Activated CD4-positive, CD25-positive, alpha-beta regulatory T cell (primary cell): ENCODE measurements around the gene SELPLG.
"Not testable (repeated sequence)": the region's sequence is repeated elsewhere in the genome, so short reads cannot be mapped to it uniquely, and the experiment has no call there.

ENCODE experiments used
- DNase-seq, 4 experiments: peaks; one replicate each; lab custom pipeline; 2025; lab: John Stamatoyannopoulos, UW

Gene SELPLG

GRCh38 chr12:108604208-108604941 is 29.3 kb downstream of the SELPLG start:
- DNase-seq: no peak

DNA sequence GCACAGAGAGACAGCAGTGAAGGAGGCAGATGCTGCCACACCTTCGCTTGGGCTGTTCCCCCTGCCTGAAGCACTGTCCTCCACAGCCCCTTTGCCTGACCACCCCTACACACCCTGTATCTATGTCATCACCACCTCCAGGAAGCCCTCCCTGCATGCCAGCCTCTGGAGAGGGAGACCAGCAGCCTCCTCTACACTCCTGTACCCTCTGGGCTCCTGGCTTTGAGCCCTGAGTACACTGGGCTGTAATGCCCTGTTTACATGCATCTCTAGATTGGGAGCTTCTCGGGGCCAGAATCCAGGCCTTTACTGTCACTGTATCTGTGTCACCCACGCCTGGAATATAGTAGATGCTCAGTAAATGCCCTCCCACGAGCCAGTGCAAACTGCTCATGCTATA is 30.0 kb downstream of the SELPLG start:
- no peak for DNase-seq

- no peak for DNase-seq
Measured at GRCh38 chr12:108602976-108603704, 30.6 kb downstream of the SELPLG start.

DNA sequence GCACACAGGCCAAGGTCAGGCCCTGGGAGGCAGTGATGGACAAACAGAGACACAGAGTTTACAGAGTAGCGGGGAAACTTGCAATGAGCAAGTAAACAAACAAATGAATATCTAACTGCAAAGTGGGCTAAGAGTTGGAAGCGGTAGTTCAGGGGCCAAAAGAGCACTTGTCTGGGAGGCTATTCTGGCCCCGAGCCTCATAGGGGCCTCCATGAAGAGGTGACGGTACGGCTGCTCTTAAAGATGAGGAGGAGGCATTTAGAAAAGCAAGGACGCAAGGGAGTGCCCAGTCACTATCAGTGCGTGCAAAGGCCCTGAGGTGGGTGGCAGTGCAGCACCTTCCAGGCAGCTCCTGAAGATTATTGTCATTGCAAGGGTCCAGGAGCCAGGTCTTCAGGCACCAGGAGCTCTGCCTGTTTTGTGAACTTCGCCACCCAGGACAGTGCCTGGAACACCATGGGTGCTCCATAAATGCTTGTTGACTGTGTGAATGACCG is 31.4 kb downstream of the SELPLG start:
- DNase-seq: no peak

- no peak for DNase-seq
Measured at GRCh38 chr12:108600702-108601007, 33.0 kb downstream of the SELPLG start.

GRCh38 chr12:108599948-108600701 is 33.6 kb downstream of the SELPLG start:
- DNase-seq: no peak

- DNase-seq: no peak
Measured at GRCh38 chr12:108599541-108599940, 34.2 kb downstream of the SELPLG start.

GRCh38 chr12:108598553-108599250 is 35.0 kb downstream of the SELPLG start:
- DNase-seq: no peak

- DNase-seq: no peak
Measured at GRCh38 chr12:108597559-108598471, 35.9 kb downstream of the SELPLG start, which contains the start of gene TMEM119. Gene TMEM119, minus strand, starts transcription at chr12:108598084. Its CDS starts 5,701 bp downstream, at chr12:108592383.

DNA sequence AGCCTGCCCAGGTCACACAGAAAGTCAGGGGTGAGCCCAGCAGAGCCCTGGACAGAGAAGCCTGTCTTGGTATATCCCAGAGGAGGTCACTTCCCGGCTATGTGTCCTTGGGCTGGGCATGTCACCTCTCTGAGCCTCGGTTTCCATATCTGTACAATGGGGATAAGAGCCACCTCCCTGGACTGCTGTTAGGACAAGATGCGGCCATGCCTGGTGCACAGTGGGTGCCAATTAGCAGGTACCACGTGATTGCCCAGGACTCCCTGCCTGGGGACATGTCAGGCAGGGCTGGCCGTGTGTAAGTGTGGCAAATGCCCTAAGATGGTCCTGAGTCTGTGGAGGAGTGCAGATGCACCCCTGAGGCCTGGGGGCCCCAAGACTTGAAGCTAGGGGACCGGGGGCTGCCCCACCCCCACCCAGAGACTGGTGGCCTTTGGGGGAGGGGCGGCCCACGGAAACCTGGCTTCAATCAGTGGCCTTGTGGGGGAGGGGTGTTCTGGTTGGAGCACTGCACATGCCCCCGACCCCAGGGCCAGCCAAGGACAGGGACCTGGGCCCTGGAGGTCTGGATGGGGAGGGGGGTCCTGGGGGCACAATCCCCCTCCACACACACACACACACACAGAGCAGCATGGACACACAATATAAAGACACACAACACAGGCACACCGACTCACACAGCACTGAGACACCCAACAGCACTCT is 36.7 kb downstream of the SELPLG start:
- DNase-seq: no peak

DNA sequence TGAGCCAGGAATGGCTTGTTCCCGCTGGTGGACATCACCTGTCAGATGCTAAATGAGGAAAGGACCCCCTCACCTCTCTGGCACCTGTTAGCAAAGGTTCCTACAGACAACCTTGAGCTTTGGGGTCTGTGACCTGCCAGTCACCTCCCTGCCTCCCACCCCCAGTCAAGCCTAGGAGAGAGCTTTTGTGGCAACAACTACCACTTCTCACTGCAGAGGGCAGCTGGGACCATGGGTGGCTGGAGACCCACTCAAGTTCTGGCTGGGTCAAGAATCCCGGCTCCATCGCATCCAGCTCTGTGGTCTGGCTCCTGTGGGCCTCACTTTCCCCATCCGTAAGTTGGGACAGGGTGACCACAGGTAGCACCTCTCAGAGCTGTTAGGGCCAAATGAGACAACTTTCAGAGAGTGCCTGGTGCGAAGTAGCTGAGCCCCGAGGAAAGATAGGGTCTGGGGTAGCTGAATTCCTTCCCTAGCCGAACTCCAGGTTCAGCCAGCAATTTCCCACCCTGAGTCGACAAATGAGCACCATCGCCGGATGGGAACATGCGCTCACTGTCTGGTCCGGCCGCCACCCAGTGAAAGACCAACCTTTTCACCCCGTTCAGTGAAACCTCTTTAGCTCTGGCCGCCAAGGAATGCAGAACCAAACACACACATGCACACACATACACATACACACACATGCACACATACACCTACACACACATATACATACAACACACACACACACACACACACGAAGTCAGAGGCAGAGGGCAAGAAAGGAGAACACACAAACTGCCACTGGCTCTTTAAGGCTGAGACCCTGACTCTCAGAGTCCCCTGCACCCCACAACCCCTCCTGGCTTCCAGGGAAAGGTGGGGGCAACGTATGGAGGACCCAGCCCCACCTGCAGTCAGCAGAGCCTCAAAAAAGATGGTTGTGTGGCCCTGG is 37.7 kb downstream of the SELPLG start:
- DNase-seq: no peak

- DNase-seq: no peak
Measured at GRCh38 chr12:108594960-108595710, 38.6 kb downstream of the SELPLG start.

DNA sequence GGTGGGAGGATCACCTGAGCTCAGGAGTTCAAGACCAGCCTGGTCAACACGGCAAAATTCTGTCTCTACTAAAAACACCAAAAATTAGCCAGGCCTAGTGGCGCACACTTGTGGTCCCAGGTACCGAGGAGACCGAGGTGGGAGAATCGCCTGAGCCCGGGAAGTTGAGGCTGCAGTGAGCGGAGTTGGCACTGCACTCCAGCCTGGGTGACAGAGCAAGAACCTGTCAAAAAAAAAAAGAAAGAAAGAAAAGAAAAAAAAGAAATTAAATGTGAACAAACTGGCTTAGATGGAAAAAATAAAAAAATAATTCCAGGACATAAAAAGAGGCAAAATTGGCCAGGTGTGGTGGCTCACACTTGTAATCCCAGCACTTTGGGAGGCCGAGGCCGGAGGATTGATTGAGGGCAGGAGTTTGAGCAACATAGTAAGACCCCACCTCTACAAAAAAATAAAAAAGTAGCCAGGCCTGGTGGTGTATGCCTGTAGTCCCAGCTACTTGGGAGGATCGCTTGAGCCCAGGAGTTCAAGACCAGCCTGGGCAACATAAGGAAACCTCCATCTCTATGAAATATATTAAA is 39.3 kb downstream of the SELPLG start:
- no peak for DNase-seq

- DNase-seq: no peak
Measured at GRCh38 chr12:108592033-108592909, 41.4 kb downstream of the SELPLG start.

DNA sequence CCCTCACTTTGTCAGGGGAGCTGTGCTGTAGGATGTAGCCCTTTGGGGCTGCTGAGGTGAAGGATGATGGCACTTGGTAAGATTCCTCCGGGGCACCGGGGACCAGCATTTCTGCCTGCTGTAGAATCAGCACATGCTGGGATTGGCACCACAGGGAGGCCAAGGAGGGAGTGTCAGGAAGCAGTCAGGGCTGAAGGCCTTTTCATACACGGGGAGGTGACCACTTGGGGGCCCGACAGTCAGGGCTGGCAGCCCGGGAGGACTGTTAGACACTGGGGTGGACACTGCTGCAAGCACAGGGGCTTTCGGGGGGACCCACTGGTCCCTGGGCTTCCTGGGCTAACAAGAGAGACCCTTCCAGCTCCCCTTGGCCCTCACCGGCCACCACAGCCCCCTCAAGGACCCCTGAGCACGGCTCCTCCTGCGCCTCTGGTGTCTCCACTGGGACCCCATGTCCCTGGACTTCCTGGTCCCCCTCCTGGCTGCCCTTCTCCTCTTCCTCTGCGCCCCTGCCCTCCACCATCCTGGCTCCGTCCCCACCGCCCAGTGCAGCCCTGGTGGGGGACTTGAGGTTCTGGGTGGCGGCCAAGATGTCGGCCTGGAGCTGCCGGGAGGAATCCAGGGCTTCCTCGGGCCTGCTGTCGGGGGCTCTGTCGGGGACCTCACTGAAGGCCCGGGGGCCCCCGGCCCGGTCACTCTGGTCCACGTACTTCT is 42.3 kb downstream of the SELPLG start:
- no peak for DNase-seq

DNA sequence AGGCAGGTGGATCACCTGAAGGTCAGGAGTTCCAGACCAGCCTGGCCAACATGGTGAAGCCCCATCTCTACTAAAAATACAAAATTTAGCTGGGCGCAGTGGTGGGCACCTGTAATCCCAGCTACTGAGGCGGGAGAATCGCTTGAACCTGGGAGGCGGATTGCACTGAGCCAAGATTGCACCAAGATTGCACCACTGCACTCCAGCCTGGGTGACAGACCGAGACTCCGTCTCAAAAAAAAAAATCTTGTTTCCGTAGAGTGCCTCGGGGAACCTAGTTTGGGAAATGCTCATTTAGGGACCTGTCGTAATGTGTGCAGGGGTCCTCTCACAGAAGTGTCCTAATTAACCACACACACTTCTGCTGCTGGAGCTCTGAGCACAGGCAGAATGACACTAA is 43.2 kb downstream of the SELPLG start:
- not testable (repeated sequence) for DNase-seq
